Ovary (tissue), 9 donors: ENCODE measurements around the gene ATP6V1G1. TPM values are rescaled to one million over a fixed set of nuclear protein-coding genes. Genes with fewer than 3 reads are reported as not detected.

ENCODE experiments used
- DNase-seq, 5 donors: peaks; one replicate each; pipeline ENCODE4 v3.0.0-alpha.2; 2019 to 2020
- H3K27ac ChIP-seq, 2 donors: fragments of 200-600 bp; one replicate each; pipeline versions ENCODE4 v1.5.1 to v1.8.0; 2019 to 2022
- H3K27me3 ChIP-seq: fragments of 200-600 bp; one replicate; pipeline ENCODE4 v1.8.0; 2022
- H3K36me3 ChIP-seq: fragments of 200-600 bp; sonication (generic); one replicate; pipeline ENCODE4 v1.5.1; 2019
- H3K4me1 ChIP-seq: one replicate; pipeline ENCODE4 v1.8.1; 2013; ENCODE audit warnings: mild to moderate bottlenecking, moderate library complexity; ENCODE audit not compliant: insufficient read depth
- H3K4me3 ChIP-seq: fragments of 200-600 bp; sonication (generic); one replicate; pipeline ENCODE4 v1.5.1; 2017
- H3K9me3 ChIP-seq, 2 donors: fragments of 200-600 bp in 1 of 2; sonication (generic) in 1 of 2; one replicate each; pipeline versions ENCODE4 v1.5.1 to v1.8.1; 2013 to 2019; ENCODE audit warnings: mild to moderate bottlenecking in 1 of 2, moderate library complexity in 1 of 2
- POLR2A ChIP-seq: fragments of 450-650 bp; IDR thresholded peaks from one replicate; pipeline ENCODE4 v1.6.1; 2017; ENCODE audit warnings: antibody characterized with exemption, mild to moderate bottlenecking, moderate library complexity
- WGBS, 3 donors: extraction: QIAGEN DNeasy Blood & Tissue Kit in 1 of 3; methylation state at CpG; one replicate each; pipeline versions ENCODE4 v1.1.5 to v1.1.7; 2013 to 2017; 5-methylcytosine and 5-hydroxymethylcytosine counted together
- intact Hi-C, 4 donors: fragments of 100-400 bp; cut with DNase I; formaldehyde crosslinking; loops; one replicate each; pipeline versions ENCODE4 v1.11.0 to v1.15.1; 2022 to 2023
- polyA plus RNA-seq, 2 donors: library from polyadenylated mRNA; stranded (reverse); fragments of 200-250 nt in 1 of 2; fragments of 350-450 nt in 1 of 2; fragmentation: Illumina TruSeq in 1 of 2; extraction: RNeasy Lipid Tissue Mini Kit (QIAGEN cat#74804) in 1 of 2; gene quantifications; one replicate each; pipeline ENCODE4 v1.2.3, GENCODE V29; 2013 to 2014
- small RNA-seq: library from RNA; depleted of rRNA; stranded (forward); fragments of <200 nt; gene quantifications from one replicate; pipeline ENCODE3, GENCODE V24; 2016
- total RNA-seq, 7 donors: library from RNA; depleted of rRNA in 2 of 7; stranded (reverse); fragments of >200 nt in 2 of 7; fragmentation: NEBNext Ultra II Directional in 3 of 7; extraction: Animal tissue kit (Norgen Biotek cat#: 25700) in 3 of 7; gene quantifications; one replicate each; pipeline versions ENCODE4 v1.1.0 to v1.2.4, GENCODE V29; 2016 to 2023
- TF ChIP-seq, protein P1 (sequence below), 3 donors: fragments of 450-650 bp in 2 of 3; fragments of 200-600 bp in 1 of 3; IDR thresholded peaks; one replicate each; pipeline versions ENCODE4 v1.5.1 to v1.8.0; 2016 to 2022; ENCODE audit warnings: antibody characterized with exemption in 3 of 3, mild to moderate bottlenecking in 1 of 3
- donor health status: DM: no; HTN: no; CAD: no; lungs with moderate emphysema.
- donor health status: DM: no; HTN: no; CAD: no.
- donor health status: Bipolar disorder and iron deficiency.
- donor health status: DM: yes; HTN: yes; CAD: no.
- donor health status: DM: no; HTN: no; CAD: no.
- donor health status: DM: yes; HTN: yes; CAD: no.

Gene ATP6V1G1
- total and polyA plus RNA-seq, 9 donors: 93.5 to 211 (median 113) TPM

DNA sequence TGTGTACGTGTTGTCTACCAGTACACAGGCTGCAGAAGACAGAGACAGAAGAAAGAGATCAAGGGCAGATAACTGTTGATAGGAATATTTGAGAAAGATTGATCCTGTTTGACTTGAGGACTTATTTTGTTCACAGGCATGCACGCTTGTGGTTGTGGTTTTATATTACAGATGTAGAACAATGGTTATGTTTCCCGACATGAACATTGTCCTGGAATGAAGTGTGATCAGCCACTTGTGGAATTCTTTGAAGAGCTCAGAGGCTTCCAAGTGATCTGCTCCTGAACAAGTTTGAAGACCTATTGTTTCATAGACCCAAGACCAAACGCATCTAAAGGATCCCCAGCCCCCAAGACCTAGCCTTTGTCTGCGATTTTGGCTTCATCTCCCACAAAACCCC lies 56.3 kb downstream of the ATP6V1G1 start:
- no peaks in the 10 kb centered on the region for H3K9me3 ChIP-seq
- TF ChIP-seq, protein P1, sequence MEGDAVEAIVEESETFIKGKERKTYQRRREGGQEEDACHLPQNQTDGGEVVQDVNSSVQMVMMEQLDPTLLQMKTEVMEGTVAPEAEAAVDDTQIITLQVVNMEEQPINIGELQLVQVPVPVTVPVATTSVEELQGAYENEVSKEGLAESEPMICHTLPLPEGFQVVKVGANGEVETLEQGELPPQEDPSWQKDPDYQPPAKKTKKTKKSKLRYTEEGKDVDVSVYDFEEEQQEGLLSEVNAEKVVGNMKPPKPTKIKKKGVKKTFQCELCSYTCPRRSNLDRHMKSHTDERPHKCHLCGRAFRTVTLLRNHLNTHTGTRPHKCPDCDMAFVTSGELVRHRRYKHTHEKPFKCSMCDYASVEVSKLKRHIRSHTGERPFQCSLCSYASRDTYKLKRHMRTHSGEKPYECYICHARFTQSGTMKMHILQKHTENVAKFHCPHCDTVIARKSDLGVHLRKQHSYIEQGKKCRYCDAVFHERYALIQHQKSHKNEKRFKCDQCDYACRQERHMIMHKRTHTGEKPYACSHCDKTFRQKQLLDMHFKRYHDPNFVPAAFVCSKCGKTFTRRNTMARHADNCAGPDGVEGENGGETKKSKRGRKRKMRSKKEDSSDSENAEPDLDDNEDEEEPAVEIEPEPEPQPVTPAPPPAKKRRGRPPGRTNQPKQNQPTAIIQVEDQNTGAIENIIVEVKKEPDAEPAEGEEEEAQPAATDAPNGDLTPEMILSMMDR (IDR thresholded peaks at IDR 0.05): no peak
- TF ChIP-seq POLR2A: no peak
- no peak for DNase-seq
- H3K36me3 ChIP-seq: no peaks in the 10 kb centered on the region
- intact Hi-C loops: no loop called here
- no peaks in the 10 kb centered on the region for H3K4me1 ChIP-seq
- no peak overlapping the region for H3K27ac ChIP-seq
- WGBS, 3 donors: 85 to 91% (median 86%) methylated on average over 5 of the region's 5 CpGs
- no peaks in the 10 kb centered on the region for H3K27me3 ChIP-seq
- no peak overlapping the region for H3K4me3 ChIP-seq

Small RNA genes lying within 50 kb of the gene (small RNA-seq; reads per million reads assigned to genes)
- not detected for gene RF00019

Other genes starting within 250 kb of the ATP6V1G1 start
- gene AKNA, start 199.8 kb upstream of the ATP6V1G1 start, total RNA-seq: 100 to 1,000 TPM in 1 of 7 donors, 10 to 100 TPM in 6; 21.1 to 123 (median 39.7) TPM
- gene AKNA, start 199.8 kb upstream of the ATP6V1G1 start, polyA plus RNA-seq: 10 to 100 TPM; 12.9 to 24.5 TPM
- gene WHRN, start 82.3 kb upstream of the ATP6V1G1 start, total RNA-seq: 10 to 100 TPM; 13.4 to 28.5 (median 25.6) TPM
- gene WHRN, start 82.3 kb upstream of the ATP6V1G1 start, polyA plus RNA-seq: 10 to 100 TPM in 1 of 2 donors, 1 to 10 TPM in 1; 1.7 to 10.4 TPM
- gene TMEM268, start 23.5 kb downstream of the ATP6V1G1 start, total RNA-seq: 10 to 100 TPM in 5 of 7 donors, 1 to 10 TPM in 2; 6.4 to 39.6 (median 16.0) TPM
- gene TMEM268, start 23.5 kb downstream of the ATP6V1G1 start, polyA plus RNA-seq: 10 to 100 TPM in 1 of 2 donors, 1 to 10 TPM in 1; 8.2 to 22.5 TPM
- gene TEX53, start 70.0 kb downstream of the ATP6V1G1 start, total RNA-seq: not detected
- gene TEX53, start 70.0 kb downstream of the ATP6V1G1 start, polyA plus RNA-seq: not detected
- gene TEX48, start 94.4 kb downstream of the ATP6V1G1 start, total RNA-seq: not detected
- gene TEX48, start 94.4 kb downstream of the ATP6V1G1 start, polyA plus RNA-seq: not detected
- under 1 TPM; 0.10 to 0.34 (median 0.24) TPM for gene TNFSF15, start 218.3 kb downstream of the ATP6V1G1 start, total RNA-seq
- gene TNFSF15, start 218.3 kb downstream of the ATP6V1G1 start, polyA plus RNA-seq: under 1 TPM; 0.02 to 0.53 TPM